Panc1 (cell line): ENCODE data around the gene MORN1.

ENCODE experiments used
- CTCF ChIP-seq: fragments of 450-650 bp; IDR thresholded peaks from 2 replicates; pipeline ENCODE4 v1.5.1; 2017; ENCODE audit warnings: mild to moderate bottlenecking
- POLR2AphosphoS5 ChIP-seq: IDR thresholded peaks from 2 replicates; pipeline ENCODE4 v1.6.1; 2012; ENCODE audit warnings: mild to moderate bottlenecking, low read depth, low read length, moderate library complexity
- SIN3A ChIP-seq: IDR thresholded peaks from 2 replicates; pipeline ENCODE4 v1.6.1; 2012; ENCODE audit warnings: low read depth, mild to moderate bottlenecking, low read length, moderate library complexity, borderline replicate concordance; ENCODE audit not compliant: insufficient read depth
- TCF7L2 ChIP-seq: IDR thresholded peaks from 2 replicates; pipeline ENCODE4 v1.6.1; 2011; ENCODE audit warnings: mild to moderate bottlenecking, low read depth, low read length, inconsistent platforms
- TF ChIP-seq, protein P1 (sequence below), 2 experiments: IDR thresholded peaks; 2 replicates each; pipeline ENCODE4 v1.6.1; 2011 to 2012; ENCODE audit warnings: low read depth in 2 of 2, control low read depth in 1 of 2, low read length in 1 of 2, mild to moderate bottlenecking in 1 of 2, moderate library complexity in 1 of 2; ENCODE audit not compliant: insufficient read depth in 1 of 2

- no peak for TF ChIP-seq CTCF
- TF ChIP-seq POLR2AphosphoS5: no peak
- no peak for TF ChIP-seq TCF7L2
- TF ChIP-seq SIN3A: no peak
- TF ChIP-seq, protein P1, sequence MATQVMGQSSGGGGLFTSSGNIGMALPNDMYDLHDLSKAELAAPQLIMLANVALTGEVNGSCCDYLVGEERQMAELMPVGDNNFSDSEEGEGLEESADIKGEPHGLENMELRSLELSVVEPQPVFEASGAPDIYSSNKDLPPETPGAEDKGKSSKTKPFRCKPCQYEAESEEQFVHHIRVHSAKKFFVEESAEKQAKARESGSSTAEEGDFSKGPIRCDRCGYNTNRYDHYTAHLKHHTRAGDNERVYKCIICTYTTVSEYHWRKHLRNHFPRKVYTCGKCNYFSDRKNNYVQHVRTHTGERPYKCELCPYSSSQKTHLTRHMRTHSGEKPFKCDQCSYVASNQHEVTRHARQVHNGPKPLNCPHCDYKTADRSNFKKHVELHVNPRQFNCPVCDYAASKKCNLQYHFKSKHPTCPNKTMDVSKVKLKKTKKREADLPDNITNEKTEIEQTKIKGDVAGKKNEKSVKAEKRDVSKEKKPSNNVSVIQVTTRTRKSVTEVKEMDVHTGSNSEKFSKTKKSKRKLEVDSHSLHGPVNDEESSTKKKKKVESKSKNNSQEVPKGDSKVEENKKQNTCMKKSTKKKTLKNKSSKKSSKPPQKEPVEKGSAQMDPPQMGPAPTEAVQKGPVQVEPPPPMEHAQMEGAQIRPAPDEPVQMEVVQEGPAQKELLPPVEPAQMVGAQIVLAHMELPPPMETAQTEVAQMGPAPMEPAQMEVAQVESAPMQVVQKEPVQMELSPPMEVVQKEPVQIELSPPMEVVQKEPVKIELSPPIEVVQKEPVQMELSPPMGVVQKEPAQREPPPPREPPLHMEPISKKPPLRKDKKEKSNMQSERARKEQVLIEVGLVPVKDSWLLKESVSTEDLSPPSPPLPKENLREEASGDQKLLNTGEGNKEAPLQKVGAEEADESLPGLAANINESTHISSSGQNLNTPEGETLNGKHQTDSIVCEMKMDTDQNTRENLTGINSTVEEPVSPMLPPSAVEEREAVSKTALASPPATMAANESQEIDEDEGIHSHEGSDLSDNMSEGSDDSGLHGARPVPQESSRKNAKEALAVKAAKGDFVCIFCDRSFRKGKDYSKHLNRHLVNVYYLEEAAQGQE (IDR thresholded peaks at IDR 0.05; ENCODE audit: insufficient read depth in 1 of 2, low read depth in 2 of 2, low read length in 1 of 2): no peak
Observed at GRCh38 chr1:2274231-2274928, 117.0 kb downstream of the MORN1 start.
